GM18511 (cell line): Measurements from ENCODE around the gene MPZL3.

ENCODE experiments used
- ATAC-seq: cut with Tn5 transposase; IDR thresholded peaks from one replicate; pipeline ENCODE4 v1.9.1; 2021; ENCODE audit warnings: mild to moderate bottlenecking, moderate library complexity; ENCODE audit not compliant: unreplicated experiment

Gene MPZL3

GRCh38 chr11:118233377-118233776 is 18.8 kb downstream of the MPZL3 start:
- ATAC-seq, result no peak

- ATAC-seq, result no peak
Measured at GRCh38 chr11:118232659-118233058, 19.5 kb downstream of the MPZL3 start.

GRCh38 chr11:118231461-118231860 is 20.7 kb downstream of the MPZL3 start:
- ATAC-seq, result no peak

GRCh38 chr11:118230088-118230487 is 22.1 kb downstream of the MPZL3 start:
- no peak for ATAC-seq

GRCh38 chr11:118229274-118229847 is 22.8 kb downstream of the MPZL3 start:
- ATAC-seq, result no peak

- peak; percentile 62 for ATAC-seq
Measured at GRCh38 chr11:118227865-118228785, 24.0 kb downstream of the MPZL3 start.

GRCh38 chr11:118226781-118227180 is 25.4 kb downstream of the MPZL3 start:
- no peak for ATAC-seq

GRCh38 chr11:118226296-118226695 is 25.9 kb downstream of the MPZL3 start:
- ATAC-seq, result no peak

GRCh38 chr11:118224511-118225188 is 27.5 kb downstream of the MPZL3 start, which contains the start of gene JAML:
JAML (minus strand) TSS chr11:118225011; CDS start chr11:118214866, 10,145 bp downstream.
- ATAC-seq, result peak; percentile 55

- no peak for ATAC-seq
Measured at GRCh38 chr11:118223992-118224391, 28.2 kb downstream of the MPZL3 start.

- no peak for ATAC-seq
Measured at GRCh38 chr11:118223570-118223969, 28.6 kb downstream of the MPZL3 start.

- ATAC-seq, result no peak
Measured at GRCh38 chr11:118222437-118222836, 29.7 kb downstream of the MPZL3 start.

GRCh38 chr11:118221419-118221818 is 30.7 kb downstream of the MPZL3 start:
- ATAC-seq, result no peak

GRCh38 chr11:118219732-118220131 is 32.4 kb downstream of the MPZL3 start:
- no peak for ATAC-seq

- no peak for ATAC-seq
Measured at GRCh38 chr11:118219244-118219643, 32.9 kb downstream of the MPZL3 start.

GRCh38 chr11:118217575-118217974 is 34.6 kb downstream of the MPZL3 start:
- ATAC-seq, result no peak

- peak; percentile 61 for ATAC-seq
Measured at GRCh38 chr11:118216621-118217481, 35.3 kb downstream of the MPZL3 start.

GRCh38 chr11:118215765-118216164 is 36.4 kb downstream of the MPZL3 start:
- ATAC-seq, result no peak

GRCh38 chr11:118215262-118215661 is 36.9 kb downstream of the MPZL3 start:
- no peak for ATAC-seq

- no peak for ATAC-seq
Measured at GRCh38 chr11:118214210-118214914, 37.8 kb downstream of the MPZL3 start.
